Measurements from ENCODE around the gene TOR1AIP2.
"Not testable (repeated sequence)": the region's sequence is repeated elsewhere in the genome, so short reads cannot be mapped to it uniquely, and the experiment has no call there.

Gene TOR1AIP2

DNA sequence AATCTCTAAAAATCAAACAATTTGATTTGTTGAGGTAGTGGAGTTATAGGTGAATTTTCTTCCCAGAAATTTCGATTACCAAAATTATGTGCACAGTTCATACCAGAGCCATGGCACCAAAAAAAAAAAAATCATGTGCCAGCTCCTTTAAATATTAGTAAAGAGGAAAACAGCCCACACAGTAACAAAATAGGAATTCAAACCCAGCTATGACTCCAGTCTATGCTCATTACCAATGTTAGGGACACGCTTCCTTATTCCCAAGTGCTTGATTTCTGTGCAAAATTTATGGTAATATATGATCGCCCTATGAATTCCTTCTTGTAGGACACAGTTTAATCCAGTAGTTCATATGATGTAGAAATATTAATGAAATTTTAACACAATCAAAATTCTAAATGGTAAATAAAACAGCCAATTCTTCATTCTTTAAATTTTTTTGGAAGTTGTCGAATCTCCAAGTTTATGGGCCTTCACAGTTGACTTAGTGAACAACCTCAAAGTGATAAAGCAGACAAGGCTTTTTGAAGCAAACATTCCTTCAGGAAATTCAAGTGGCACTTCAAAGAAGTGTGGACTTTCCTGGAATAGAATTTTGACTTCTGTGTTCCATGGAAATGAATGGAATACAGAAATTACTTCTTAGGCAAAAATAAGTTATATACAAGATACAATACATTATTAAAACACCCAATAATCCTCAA lies 1.9 kb downstream of the TOR1AIP2 start:
- DNase-seq, result no peak

DNA sequence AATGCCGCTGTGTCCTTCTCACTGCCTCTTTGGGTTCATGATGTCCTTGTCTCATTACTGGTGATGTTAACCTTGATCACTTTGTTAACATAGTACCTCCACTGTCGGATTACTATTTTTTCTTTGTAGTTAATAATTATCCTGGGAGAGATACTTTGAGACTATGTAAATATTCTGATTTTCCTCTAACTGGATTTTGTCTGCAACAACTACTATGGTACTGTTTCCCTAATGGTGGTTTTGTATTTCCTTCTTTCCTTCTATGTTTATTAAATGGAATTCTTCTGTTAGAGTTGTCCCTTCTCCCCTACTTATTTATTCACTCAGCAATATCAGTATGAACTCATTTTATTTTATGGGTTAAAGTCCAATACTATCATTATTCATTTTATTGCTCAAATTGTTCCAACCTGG lies 4.2 kb downstream of the TOR1AIP2 start:
- DNase-seq, result no peak

DNA sequence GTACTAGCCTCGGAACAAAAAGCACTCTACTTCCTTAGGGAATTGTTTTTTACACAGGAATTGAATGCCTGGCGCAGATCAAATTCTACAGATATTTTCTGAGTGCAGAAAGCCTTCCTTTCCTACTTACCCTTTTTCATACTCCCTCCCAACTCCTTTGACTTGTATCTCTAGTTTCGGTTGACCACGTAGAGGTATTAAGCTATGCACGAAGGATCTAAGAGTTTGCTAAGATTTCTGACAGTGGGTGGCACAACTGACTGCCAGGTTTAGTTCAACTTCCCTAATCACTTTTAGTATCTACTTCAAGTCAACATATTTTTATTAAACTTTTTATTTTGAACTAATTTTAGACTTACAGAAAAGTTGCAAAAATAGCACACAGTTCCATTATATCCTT lies 5.0 kb downstream of the TOR1AIP2 start:
- no peak for DNase-seq

DNA sequence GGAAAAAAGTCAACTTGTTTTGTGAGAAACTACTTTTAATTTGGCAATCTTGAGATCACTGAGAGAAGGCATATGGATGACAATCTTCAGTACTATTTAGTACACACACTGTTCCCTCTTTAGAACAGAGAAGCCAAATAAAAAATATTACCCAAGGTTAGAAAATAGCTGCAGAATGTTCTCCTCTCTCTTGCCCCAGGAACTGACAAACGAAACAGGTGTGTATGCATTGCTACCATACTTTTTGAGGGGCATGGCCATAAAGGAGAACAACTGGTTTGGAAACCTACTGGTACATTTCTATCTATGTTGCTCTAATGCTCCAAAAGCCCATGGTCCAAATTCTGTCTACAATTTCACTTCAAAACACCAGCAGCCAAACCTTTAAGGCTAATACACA lies 5.7 kb downstream of the TOR1AIP2 start:
- DNase-seq, result no peak

DNA sequence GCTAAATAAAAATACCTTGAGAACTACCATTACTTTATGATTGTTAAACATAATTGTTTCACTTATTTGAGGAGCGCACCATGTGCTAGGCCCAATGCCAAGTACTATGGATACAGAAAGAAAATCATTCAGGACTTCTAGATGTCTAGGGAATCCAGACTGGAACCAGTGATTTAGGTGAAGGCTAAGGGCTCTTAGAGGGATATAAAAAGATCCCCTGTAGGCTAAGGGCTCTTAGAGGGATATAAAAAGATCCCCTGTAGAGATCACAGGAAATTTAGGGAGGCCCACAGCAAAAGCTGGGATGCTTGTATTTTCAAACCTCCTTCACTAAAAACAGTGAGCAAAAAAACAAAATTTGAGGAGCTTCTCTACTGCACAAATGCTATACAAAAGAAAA lies 6.7 kb downstream of the TOR1AIP2 start:
- no peak for DNase-seq

DNA sequence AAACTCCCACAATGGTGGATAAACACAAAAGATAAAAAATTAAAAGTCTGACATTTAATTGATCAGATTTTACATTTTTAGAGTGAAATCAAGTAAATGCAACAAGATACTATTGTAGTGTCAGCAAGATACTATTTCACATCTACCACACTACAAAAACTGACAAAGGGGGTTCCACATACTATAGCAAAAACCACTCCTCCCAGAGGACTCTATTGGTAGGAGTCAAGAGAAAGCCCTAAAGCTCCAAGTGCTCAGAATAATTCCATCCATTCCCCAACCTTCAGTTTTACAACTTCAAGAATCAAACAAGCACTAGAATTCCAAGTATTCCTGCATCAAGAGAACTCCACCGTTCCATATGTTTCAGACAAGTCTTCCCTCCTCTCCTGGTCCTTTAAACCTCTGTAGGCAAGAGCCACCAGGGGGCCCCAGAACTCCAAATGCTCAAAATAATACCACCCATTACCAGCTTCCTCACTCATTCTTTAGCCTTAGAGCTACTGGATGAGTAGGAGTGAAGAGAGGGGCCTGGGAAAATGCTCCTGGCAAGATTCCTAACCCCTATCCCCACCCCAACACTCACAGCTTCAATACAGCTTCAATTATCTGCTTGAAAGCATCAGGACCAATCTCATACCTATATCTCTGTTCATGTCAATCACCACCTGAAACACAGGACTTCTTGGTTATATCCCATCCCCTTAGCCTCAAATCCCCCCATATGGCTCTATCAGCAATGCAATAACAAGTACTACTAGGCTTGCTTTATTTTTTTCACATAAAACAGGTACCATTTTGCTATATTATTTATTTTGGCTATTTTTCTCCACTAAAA lies 9.9 kb downstream of the TOR1AIP2 start:
- peak; percentile 65 for DNase-seq

DNA sequence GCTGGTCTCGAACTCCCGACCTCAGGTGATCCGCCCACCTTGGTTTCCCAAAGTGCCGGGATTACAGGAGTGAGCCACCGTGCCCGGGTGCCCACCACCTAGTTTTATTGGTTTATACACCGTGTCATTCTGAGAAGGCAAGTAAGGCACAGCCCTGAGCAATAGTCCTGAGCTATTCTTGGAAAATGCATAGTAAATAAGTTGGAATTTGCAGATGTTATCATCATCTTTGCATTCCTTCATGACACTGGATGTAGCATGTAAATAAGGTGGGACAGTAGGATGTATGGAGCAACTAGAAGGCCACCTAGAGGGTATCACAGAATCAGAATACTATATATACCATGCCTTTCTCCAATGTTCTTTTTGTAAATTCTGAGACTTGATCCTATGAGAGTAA lies 11.0 kb downstream of the TOR1AIP2 start:
- no peak for DNase-seq

DNA sequence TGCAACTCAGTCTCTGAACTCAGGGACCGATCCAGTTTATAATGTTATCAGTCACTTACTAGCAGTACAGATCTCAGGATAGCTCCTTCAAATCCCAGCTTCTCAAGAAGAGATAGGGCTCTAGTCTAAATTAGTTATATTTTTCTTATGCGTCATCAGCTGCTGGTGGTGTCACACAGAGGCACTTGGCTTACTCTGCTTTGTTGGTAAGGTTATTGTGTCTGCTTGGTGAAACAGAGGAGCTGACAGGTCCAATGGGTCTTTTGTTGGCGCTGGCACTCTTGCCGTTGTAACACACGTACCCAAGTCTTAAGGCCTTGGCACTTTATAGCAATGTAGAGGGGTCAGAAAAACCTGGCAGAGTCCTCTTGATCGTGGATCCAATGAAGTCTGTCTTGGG lies 12.2 kb downstream of the TOR1AIP2 start:
- DNase-seq, result no peak

DNA sequence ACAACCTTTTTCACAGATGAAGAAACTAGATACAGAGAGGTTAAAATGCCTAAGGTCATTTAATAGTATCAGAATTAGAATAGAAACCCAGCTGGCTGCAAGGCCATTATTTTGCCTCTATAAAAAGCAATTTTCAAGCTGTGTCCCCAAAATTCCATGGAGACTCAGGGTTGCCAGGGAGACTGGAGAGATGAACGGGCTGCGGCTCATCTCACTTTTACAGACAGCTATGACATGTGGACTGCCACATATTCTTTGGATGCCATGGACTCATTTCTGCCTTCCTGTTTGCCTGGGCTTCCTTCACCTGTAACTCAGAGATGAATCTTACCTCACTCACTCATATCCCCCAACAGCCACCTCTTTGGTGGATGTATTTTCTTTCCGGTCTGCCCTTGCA lies 17.0 kb downstream of the TOR1AIP2 start:
- DNase-seq, result no peak

DNA sequence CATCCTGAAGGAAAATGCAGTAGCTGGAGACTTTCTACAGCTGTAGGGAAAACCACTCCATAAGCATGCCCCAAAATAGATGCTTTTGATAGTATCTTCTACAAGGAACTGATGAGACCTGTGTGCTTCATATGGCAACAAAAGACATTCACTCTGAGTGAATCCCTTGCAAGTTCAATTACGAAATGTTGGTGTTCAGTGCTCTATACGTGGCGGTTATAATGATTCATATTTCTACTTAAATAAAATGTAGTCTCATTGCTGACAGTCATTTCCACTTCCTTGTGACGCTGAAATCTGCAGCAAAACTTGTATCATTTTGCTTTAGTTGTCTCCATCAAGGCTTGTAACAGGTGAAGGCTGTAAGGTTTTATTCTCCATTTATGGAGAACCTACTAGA lies 20.6 kb downstream of the TOR1AIP2 start:
- no peak for DNase-seq

DNA sequence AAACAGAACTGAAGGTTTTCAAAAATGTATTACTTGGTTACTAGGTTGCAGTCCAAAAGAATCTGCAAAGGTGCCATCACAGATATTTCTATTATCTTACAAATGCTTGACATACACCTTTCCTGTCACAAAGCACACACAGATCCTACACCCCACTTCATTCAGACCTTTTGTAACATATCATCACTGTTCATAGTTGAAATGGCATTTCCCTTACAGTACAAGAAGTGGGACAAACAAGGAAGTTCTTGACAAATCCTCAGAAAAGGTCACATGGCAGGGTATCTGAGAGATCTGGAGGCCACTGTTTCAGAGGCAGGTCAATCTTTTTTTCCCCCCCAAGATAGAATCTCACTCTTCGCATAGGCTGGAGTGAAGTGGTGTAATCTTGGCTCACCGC lies 21.3 kb downstream of the TOR1AIP2 start:
- DNase-seq, result no peak

DNA sequence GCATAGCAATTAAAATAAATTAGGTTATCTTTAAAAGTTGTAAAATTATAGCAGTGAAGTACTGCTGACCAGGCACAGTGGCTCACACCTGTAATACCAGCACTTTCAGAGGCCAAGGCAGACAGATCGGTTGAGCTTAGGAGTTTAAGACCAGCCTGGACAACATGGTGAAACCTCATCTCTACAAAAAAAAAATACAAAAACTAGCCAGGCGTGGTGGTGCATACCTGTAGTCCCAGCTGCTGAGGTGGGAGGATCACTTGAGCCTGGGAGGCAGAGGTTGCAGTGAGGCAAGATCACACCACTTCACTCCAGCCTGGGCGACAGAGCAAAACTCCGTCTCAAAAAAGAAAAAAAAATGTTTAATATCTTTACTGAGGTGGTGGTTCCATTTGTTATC lies 21.8 kb downstream of the TOR1AIP2 start:
- not testable (repeated sequence) for DNase-seq

DNA sequence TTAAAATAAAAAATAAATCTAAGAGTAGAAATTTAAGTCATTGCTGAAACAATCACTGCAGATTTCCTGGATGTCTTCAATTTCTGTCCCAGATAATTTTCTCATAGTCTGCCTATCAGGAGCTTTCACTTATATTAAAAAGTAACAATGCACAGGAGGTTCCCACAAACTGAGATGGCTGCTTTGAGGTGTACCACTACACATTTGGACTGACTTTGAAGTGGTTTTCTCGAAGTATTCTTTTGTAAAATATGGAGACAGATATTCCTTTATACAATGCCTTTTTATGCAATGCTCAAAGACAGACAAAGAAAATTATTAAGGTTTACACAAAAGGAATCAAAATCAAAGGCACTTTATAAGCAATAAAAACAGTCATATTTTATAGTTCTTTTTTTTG lies 24.5 kb downstream of the TOR1AIP2 start:
- no peak for DNase-seq

DNA sequence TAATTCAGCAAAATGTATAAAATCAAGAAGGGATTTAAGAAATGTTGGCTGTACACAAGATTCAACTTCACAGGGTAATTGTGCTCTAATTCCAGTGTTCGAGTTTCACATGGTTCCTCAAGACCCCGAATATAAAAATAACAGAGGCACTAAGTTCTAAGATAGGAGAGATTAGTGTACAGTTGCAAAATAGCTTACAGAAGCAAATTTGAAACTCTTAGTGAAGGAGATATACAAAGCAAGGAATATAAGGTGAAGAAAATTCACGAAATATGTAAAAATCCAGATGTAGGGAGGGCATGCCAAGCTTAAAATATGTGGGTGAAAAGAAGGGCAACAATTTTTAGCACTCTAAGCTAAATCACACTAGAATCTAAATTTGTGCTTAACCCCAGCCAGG lies 29.4 kb downstream of the TOR1AIP2 start:
- DNase-seq, result no peak

DNA sequence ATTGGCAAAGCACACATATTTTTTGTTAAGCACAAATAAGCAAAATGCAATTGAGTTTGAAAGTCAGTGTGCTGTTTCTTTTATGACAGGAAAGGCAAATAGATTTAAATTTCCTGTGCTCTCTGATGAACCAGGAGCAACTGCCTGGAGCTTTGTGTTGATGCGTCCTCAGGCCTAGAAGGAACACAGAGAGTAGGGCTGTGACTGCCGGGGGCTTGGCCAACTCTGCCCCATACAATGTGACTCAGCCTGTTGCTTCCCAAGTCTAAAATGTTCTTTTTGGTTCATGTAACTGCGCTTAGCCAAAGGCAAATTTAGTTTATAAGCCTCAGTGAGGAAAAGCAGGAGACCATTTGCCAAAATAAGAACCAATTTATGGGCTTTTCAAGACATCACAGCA lies 37.5 kb downstream of the TOR1AIP2 start:
- DNase-seq, result no peak

DNA sequence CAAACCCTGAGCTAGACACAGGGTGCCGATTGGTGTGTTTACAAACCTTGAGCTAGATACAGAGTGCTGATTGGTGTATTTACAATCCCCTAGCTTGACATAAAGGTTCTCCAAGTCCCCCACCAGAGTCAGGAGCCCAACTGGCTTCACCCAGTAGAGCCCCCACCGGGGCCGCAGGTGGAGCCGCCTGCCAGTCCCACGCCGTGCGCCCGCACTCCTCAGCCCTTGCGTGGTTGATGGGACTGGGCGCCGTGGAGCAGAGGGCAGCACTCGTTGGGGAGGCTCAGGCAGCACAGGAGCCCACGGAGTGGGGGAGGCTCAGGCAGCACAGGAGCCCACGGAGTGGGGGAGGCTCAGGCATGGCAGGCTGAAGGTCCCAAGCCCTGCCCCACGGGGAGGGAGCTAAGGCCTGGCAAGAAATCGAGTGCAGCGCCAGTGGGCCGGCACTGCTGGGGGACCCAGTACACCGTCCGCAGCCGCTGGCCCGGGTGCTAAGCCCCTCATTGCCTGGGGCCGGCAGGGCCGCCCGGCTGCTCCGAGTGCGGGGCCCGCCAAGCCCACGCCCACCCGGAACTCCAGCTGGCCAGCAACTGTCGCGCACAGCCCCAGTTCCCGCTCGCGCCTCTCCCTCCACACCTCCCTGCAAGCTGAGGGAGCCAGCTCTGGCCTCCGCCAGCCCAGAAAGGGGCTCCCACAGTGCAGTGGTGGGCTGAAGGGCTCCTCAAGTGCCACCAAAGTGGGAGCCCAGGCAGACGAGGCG lies 40.7 kb downstream of the TOR1AIP2 start:
- DNase-seq, result not testable (repeated sequence)

DNA sequence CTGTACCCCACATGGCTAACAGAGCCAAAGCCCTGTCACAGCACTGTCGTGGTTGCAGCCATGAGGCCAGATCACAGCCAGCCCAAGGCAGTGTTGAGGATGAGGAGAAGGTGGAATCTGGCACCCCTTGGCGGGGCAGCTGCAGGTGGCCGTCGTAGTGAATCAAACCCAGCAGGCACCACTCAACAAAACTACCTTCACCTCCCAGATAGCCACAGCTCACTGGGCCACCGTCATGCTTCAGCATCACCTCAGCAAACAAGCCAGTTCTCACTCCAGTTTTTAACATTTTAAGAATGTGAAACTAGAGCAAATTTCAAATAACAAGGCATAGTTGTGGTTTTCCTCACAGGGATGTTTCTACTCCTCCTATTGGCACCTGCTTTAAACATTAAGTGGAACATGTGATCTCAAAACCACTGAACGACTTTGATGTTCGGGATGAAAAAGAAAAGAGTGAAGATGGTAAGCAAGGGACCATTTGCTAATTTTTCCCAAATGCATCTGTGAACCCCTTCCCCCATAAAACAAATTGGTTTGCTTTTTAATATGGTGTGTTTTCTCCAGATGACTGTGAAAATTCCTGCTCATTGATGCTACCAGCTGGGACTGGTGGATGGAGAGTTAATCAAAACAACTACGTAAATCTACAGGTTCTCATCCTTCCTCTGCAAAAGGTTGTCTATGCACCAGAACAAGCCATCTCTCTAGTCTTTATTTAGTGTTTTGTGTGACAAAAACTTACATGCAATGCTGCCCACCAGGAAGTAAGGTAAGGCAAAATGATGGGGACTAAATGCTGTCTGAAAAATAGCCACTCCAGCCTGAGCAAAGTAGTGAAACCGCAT lies 45.5 kb downstream of the TOR1AIP2 start:
- DNase-seq, result peak; percentile 18

DNA sequence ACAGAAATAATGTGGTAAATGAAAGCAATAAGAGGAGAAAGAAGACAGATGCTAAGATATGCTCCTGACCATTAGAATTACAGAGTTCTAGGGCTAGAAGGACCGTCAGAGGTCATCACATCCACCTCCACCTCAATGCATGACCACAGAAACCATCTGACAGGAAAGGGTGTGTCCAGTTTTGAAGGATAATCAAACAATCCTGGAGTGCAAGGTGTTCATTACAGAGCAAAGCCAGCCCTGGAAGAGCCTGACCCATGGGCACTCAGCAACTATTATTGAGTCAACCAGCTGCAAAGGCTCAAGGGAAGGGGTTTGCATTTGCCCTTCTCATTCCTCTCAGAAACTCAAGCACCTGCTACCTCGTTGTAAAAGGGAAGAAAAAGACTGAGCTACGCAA lies 46.4 kb downstream of the TOR1AIP2 start:
- no peak for DNase-seq

DNA sequence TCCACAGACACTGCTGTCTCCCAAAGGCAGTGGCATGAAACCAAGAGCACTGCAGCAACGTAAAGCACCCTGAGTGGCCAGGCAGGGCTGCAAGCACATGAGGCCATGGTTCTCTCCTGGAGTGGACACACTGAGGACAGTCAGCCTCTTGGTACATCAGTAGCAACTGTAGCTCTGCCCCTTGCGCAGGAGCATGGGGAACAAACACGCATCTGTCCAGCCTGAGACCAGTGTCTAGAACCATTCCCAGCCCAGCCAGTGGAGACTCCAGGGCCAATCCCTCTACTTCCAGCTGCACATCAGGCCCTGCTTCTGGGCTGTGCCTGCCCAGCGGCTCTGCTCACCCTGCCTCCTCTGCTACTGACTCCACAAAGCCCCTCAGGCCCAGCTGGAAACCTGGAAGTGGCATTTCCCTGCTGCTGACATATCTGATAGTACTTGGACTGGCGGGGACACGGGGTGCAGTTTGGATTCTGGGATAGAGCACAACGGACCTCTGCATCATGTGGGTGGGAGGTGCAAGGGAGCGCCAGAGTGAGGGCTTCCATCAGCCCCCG lies 49.0 kb downstream of the TOR1AIP2 start:
- DNase-seq, result no peak

DNA sequence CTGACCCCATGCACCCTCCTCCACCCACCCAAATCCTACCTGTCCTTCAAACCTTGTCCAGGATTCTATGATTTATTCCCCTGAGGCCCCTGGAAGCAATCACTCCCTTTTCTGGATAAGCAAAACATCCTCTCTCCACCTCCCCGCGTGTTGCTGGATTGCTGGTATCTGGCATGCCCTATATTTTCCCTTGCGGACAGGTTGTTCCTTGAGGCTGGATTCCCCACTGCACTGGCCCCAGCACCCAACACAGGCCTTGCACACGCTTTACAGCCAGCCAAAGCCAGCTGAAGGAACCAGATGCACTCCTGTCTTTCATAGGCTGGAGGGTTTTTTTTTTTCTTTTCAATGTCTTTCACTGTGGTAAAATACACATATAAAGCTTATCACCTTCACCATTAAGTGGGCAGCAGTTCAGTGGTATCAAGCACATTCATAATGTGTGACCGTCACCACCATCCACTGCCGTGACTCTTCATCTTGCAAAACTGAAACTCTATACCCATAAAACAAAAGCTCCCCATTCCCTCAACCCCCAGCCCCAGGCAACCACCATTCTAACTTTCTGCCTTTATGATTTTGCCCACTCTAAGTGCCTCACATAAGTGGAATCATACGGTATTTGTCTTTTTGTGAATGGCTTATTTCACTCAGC lies 50.9 kb downstream of the TOR1AIP2 start:
- DNase-seq, result no peak

DNA sequence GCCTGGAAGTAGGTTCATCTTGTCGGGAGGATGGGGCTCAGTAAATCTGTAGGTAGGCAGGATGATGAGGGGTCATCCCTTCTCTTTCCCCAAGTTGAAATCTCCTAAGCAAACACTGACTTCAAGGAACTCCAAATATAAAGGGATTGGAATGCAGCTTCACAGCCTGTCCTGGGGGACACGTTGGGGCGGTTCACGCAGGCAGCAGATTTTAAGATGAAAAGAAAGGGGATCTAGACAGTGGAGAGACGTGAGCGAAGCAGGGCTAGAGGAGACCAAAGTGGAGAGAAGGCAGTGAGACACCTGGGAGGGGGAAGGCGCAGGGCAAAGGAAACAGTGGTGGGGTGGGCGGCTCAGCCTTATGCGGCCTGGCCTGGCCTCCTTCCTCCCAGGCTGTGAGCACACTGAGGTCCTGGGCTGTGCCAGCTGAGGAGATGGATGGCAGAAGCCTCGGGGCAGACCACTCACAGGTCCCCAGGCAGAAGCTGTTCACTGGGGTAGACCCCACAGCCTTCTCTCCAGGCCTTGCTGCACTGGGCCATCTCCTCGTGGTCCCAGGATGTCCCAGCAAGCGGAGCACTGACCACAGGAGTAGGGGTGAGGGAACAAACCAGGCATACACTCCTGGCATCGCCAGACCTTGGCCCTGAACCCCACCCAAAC lies 51.7 kb downstream of the TOR1AIP2 start:
- no peak for DNase-seq

Data from EL (cell line).